Esophagus muscularis mucosa (tissue), 4 donors: ENCODE data around the gene SPIN2A.
"Not testable (repeated sequence)": the region's sequence is repeated elsewhere in the genome, so short reads cannot be mapped to it uniquely, and the experiment has no call there.

Source experiments
- CTCF ChIP-seq, 3 experiments: fragments of 200-600 bp in 2 of 3; fragments of 450-650 bp in 1 of 3; sonication (generic) in 2 of 3; IDR thresholded peaks; one replicate each; pipeline ENCODE4 v1.5.1; 2017 to 2019; ENCODE audit warnings: antibody characterized with exemption in 3 of 3, mild to moderate bottlenecking in 2 of 3, moderate library complexity in 1 of 3
- EP300 ChIP-seq: sonication (generic); formaldehyde crosslinking; IDR thresholded peaks from one replicate; pipeline ENCODE4 v1.6.1; 2017; ENCODE audit warnings: antibody characterized with exemption
- POLR2A ChIP-seq: fragments of 450-650 bp; IDR thresholded peaks from one replicate; pipeline ENCODE4 v1.6.1; 2017; ENCODE audit warnings: antibody characterized with exemption, moderate library complexity, mild to moderate bottlenecking, low read depth

DNA sequence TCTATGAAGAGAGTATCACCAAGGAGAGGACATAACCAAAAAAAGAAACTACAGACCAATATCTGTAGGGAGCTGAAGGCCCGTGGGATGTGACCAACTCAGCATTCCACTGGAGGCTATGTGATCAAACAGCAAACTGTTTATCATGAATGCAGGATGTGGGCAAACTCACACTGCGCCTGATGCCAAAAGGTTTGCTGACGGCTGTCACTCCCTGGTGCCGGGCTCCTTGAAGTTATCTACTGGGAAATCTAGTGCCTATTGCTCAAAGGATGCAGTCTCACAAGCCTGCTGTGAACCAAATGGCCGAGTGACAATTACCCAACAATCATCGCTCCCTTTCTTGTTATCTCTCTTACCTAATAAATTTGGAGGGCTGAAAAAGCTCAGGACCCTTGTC lies 34.3 kb downstream of the SPIN2A start:
- not testable (repeated sequence) for TF ChIP-seq CTCF (IDR thresholded peaks at IDR 0.05); POLR2A; EP300
